ENCODE measurements around the gene PLK5.

DNA sequence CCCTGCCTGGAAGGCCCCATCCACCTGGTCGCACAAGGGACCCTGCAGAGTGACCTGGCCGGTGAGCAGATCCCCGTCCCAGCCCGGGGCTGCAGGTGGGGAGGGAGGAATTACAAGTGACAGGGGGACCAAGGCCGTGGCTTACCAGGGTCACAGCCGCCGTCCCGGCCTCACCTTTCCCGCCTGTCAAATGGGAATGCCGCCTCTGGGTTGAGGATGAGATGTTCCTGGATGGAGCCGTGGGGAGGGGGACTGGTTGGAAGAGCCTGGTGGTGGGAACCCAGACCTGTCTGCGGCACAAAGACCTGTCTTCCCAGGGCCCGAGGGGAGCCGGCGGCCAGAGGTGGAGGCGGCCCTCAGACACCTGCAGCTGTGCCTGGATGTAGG is 5.5 kb downstream of the PLK5 start:
- TF ChIP-seq, protein P1, sequence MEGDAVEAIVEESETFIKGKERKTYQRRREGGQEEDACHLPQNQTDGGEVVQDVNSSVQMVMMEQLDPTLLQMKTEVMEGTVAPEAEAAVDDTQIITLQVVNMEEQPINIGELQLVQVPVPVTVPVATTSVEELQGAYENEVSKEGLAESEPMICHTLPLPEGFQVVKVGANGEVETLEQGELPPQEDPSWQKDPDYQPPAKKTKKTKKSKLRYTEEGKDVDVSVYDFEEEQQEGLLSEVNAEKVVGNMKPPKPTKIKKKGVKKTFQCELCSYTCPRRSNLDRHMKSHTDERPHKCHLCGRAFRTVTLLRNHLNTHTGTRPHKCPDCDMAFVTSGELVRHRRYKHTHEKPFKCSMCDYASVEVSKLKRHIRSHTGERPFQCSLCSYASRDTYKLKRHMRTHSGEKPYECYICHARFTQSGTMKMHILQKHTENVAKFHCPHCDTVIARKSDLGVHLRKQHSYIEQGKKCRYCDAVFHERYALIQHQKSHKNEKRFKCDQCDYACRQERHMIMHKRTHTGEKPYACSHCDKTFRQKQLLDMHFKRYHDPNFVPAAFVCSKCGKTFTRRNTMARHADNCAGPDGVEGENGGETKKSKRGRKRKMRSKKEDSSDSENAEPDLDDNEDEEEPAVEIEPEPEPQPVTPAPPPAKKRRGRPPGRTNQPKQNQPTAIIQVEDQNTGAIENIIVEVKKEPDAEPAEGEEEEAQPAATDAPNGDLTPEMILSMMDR (IDR thresholded peaks at IDR 0.05; ENCODE audit: low read depth, low read length, poor library complexity, severe bottlenecking) = no peak
- no peak for TF ChIP-seq EZH2phosphoT487 (IDR thresholded peaks at IDR 0.05; ENCODE audit: borderline replicate concordance, low read length)

All from DOHH2 (cell line).